Activated CD8-positive, alpha-beta memory T cell treated with anti-CD3 and anti-CD28 coated beads, Interleukin-2, amount 50 U/mL, for 24 hours (primary cell): ENCODE results near the gene ETNK1.
"Not testable (repeated sequence)": the region's sequence is repeated elsewhere in the genome, so short reads cannot be mapped to it uniquely, and the experiment has no call there.

Source experiments
- DNase-seq: peaks from one replicate; pipeline ENCODE4 v3.0.0-alpha.2; 2020; ENCODE audit errors: extremely low read depth

Gene ETNK1

GRCh38 chr12:22624870-22625761 lies at the start of gene ETNK1:
TSS of gene ETNK1 (plus strand) at chr12:22625171. CDS start at chr12:22625431, 260 bp downstream.
- DNase-seq: peak; percentile 53

GRCh38 chr12:22576065-22576464 lies 48.9 kb upstream of the ETNK1 start:
- no peak for DNase-seq

- no peak for DNase-seq
These were observed 48.5 kb upstream of the ETNK1 start for GRCh38 chr12:22576473-22576872.

- DNase-seq: no peak
These were observed 47.3 kb upstream of the ETNK1 start for GRCh38 chr12:22577667-22578066.

- no peak for DNase-seq
These were observed 46.6 kb upstream of the ETNK1 start for GRCh38 chr12:22578328-22578727.

GRCh38 chr12:22588817-22589216 lies 36.2 kb upstream of the ETNK1 start:
- no peak for DNase-seq

GRCh38 chr12:22593864-22594263 lies 31.1 kb upstream of the ETNK1 start:
- no peak for DNase-seq

GRCh38 chr12:22597539-22597938 lies 27.4 kb upstream of the ETNK1 start:
- not testable (repeated sequence) for DNase-seq

- no peak for DNase-seq
These were observed 26.7 kb upstream of the ETNK1 start for GRCh38 chr12:22598141-22598762.

- DNase-seq: no peak
These were observed 26.2 kb upstream of the ETNK1 start for GRCh38 chr12:22598763-22599161.

GRCh38 chr12:22600181-22600580 lies 24.8 kb upstream of the ETNK1 start:
- no peak for DNase-seq

- no peak for DNase-seq
These were observed 15.5 kb upstream of the ETNK1 start for GRCh38 chr12:22609501-22609900.

GRCh38 chr12:22610131-22610530 lies 14.8 kb upstream of the ETNK1 start:
- DNase-seq: no peak

GRCh38 chr12:22612822-22613221 lies 12.1 kb upstream of the ETNK1 start:
- DNase-seq: not testable (repeated sequence)

- DNase-seq: no peak
These were observed 8.9 kb upstream of the ETNK1 start for GRCh38 chr12:22615963-22616501.

GRCh38 chr12:22617630-22618029 lies 7.3 kb upstream of the ETNK1 start:
- DNase-seq: no peak

- no peak for DNase-seq
These were observed 462 bp upstream of the ETNK1 start for GRCh38 chr12:22624548-22624869.

- no peak for DNase-seq
These were observed 857 bp downstream of the ETNK1 start for GRCh38 chr12:22625762-22626294.

GRCh38 chr12:22626406-22626805 lies 1.4 kb downstream of the ETNK1 start:
- no peak for DNase-seq

GRCh38 chr12:22627371-22627770 lies 2.4 kb downstream of the ETNK1 start:
- no peak for DNase-seq

GRCh38 chr12:22628228-22628627 lies 3.3 kb downstream of the ETNK1 start:
- no peak for DNase-seq

- DNase-seq: no peak
These were observed 7.0 kb downstream of the ETNK1 start for GRCh38 chr12:22631863-22632463.
